Fibroblast of the aortic adventitia (primary cell): Measurements from ENCODE around the gene KANK4. TPM values are rescaled to one million over a fixed set of nuclear protein-coding genes. Genes with fewer than 3 reads are reported as not detected.

Source experiments
- DNase-seq: peaks from one replicate; pipeline ENCODE4 v3.0.0-alpha.2; 2010; ENCODE audit warnings: low read depth
- H3K4me3 ChIP-seq: 2 replicates; pipeline ENCODE4 v1.5.1; 2011; ENCODE audit warnings: low read depth, mild to moderate bottlenecking, control low read depth, low read length, moderate library complexity
- CTCF ChIP-seq: IDR thresholded peaks from 2 replicates; pipeline ENCODE4 v1.5.1; 2011; ENCODE audit warnings: mild to moderate bottlenecking, low read length, control low read depth, inconsistent platforms; ENCODE audit not compliant: insufficient read depth
- total RNA-seq: library from RNA; depleted of rRNA; stranded (reverse); fragments of >200 nt; gene quantifications from 2 replicates; pipeline ENCODE4 v1.2.3, GENCODE V29; 2012; ENCODE audit warnings: low replicate concordance

The KANK4 gene
- total RNA-seq, 1 donor = 0.09 TPM

- no peak for DNase-seq
- no peak for TF ChIP-seq CTCF
- no peak overlapping the region for H3K4me3 ChIP-seq
Observed at GRCh38 chr1:62234688-62235087, 84.5 kb downstream of the KANK4 start.

GRCh38 chr1:62233926-62234450 is 85.2 kb downstream of the KANK4 start:
- H3K4me3 ChIP-seq = no peak overlapping the region
- no peak for DNase-seq
- TF ChIP-seq CTCF = no peak

DNA sequence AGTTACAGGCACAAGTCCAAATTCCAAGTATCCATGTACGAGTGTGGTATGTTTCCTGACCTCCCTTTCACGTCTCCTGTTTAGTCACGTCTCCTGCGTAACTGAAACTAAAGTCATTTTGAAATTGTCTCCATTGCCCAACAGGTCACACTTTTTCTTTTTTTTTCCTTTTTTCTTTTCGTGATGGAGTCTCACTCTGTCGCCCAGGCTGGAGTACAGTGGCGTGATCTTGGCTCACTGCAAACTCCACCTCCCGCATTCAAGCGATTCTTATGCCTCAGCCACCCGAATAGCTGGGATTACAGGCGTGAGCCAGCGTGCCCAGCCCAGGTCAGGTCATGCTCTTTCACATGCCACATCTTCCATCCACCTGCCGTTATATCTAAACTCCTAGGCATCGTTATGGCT is 86.4 kb downstream of the KANK4 start:
- no peak overlapping the region for H3K4me3 ChIP-seq
- no peak for DNase-seq
- no peak for TF ChIP-seq CTCF

GRCh38 chr1:62230718-62231117 is 88.5 kb downstream of the KANK4 start:
- peak; percentile 4 for DNase-seq
- H3K4me3 ChIP-seq = no peak overlapping the region
- no peak for TF ChIP-seq CTCF

- no peak overlapping the region for H3K4me3 ChIP-seq
- TF ChIP-seq CTCF = no peak
- DNase-seq = no peak
Observed at GRCh38 chr1:62229932-62230331, 89.3 kb downstream of the KANK4 start.

GRCh38 chr1:62229468-62229867 is 89.8 kb downstream of the KANK4 start:
- no peak overlapping the region for H3K4me3 ChIP-seq
- no peak for TF ChIP-seq CTCF
- DNase-seq = no peak

DNA sequence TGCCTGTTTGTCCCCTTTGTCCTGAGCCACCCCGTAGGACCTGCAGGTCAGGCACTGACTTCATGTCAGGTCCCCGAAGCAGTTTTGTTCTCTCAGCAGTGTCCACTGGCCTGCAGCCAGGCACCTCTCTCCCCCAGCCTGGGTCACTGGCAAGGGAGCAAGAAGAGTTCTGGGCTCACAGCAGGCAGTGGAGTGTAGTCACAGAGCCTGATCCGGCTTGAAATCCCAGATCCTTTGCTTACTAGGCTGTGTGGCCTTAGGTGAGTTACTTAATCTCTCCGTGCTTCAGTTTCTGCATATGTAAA is 90.4 kb downstream of the KANK4 start:
- no peak overlapping the region for H3K4me3 ChIP-seq
- TF ChIP-seq CTCF = no peak
- no peak for DNase-seq
